Naive thymus-derived CD4-positive, alpha-beta T cell (primary cell): ENCODE measurements around the gene CABP4. TPM values are rescaled to one million over a fixed set of nuclear protein-coding genes. Genes with fewer than 3 reads are reported as not detected.

Source experiments
- ATAC-seq: fragments of 150-1000 bp; cut with Tn5 transposase; 2 replicates; pipeline ENCODE4 v1.10.0; 2021; ENCODE audit warnings: mild to moderate bottlenecking, moderate library complexity
- CTCF ChIA-PET: fragments of 350-600 bp; sonication (Branson Sonifier 250); formaldehyde crosslinking; loops from one replicate; lab custom pipeline; 2021; ENCODE audit warnings: antibody characterized with exemption; lab: Charles Lee
- POLR2A ChIA-PET: fragments of 350-600 bp; sonication (Branson Sonifier 250); formaldehyde crosslinking; loops from one replicate; lab custom pipeline; 2021; ENCODE audit warnings: antibody characterized with exemption, inconsistent platforms; lab: Charles Lee
- DNase-seq, 9 donors: peaks; one replicate each; pipeline versions ENCODE4 v3.0.0 to v3.0.0-alpha.2; 2020 to 2022; ENCODE audit warnings: mixed read lengths in 1 of 9
- H3K27ac ChIP-seq: one replicate; pipeline ENCODE4 v1.7.0; 2013; ENCODE audit warnings: mild to moderate bottlenecking, low read depth, low read length, moderate library complexity
- H3K27me3 ChIP-seq, 2 donors: one replicate each; pipeline ENCODE4 v1.7.0; 2013; ENCODE audit warnings: low read length in 2 of 2, mild to moderate bottlenecking in 2 of 2, moderate library complexity in 2 of 2; ENCODE audit not compliant: control insufficient read depth in 2 of 2, insufficient read depth in 2 of 2
- H3K36me3 ChIP-seq, 3 experiments: 1 replicate in 2 of 3; 2 replicates in 1 of 3; pipeline ENCODE4 v1.7.0; 2013; ENCODE audit warnings: low read length in 3 of 3, mild to moderate bottlenecking in 3 of 3, moderate library complexity in 1 of 3; ENCODE audit not compliant: insufficient read depth in 3 of 3, control insufficient read depth in 2 of 3
- H3K4me1 ChIP-seq, 2 donors: one replicate each; pipeline ENCODE4 v1.7.0; 2013; ENCODE audit warnings: low read length in 2 of 2, mild to moderate bottlenecking in 2 of 2, moderate library complexity in 1 of 2; ENCODE audit not compliant: control insufficient read depth in 2 of 2, insufficient read depth in 2 of 2
- H3K4me3 ChIP-seq: 2 replicates; pipeline ENCODE4 v1.7.0; 2013; ENCODE audit warnings: mild to moderate bottlenecking, low read length
- H3K9me3 ChIP-seq, 3 experiments: 1 replicate in 2 of 3; 2 replicates in 1 of 3; pipeline ENCODE4 v1.7.0; 2013; ENCODE audit warnings: low read length in 3 of 3; ENCODE audit not compliant: control insufficient read depth in 2 of 3
- H3K27ac Mint-ChIP-seq, 9 donors: one replicate each; pipeline ENCODE4 v1.8.0; 2020 to 2022; ENCODE audit warnings: mixed read lengths in 9 of 9, mild to moderate bottlenecking in 8 of 9, moderate library complexity in 5 of 9, inconsistent platforms in 2 of 9
- H3K27me3 Mint-ChIP-seq, 5 donors: one replicate each; pipeline ENCODE4 v1.8.0; 2021 to 2022; ENCODE audit warnings: mixed read lengths in 5 of 5, mild to moderate bottlenecking in 1 of 5
- H3K36me3 Mint-ChIP-seq, 5 donors: one replicate each; pipeline ENCODE4 v1.8.0; 2020 to 2022; ENCODE audit warnings: mixed read lengths in 5 of 5, mild to moderate bottlenecking in 3 of 5, inconsistent platforms in 1 of 5
- H3K4me1 Mint-ChIP-seq, 7 donors: one replicate each; pipeline ENCODE4 v1.8.0; 2020 to 2022; ENCODE audit warnings: mixed read lengths in 7 of 7, mild to moderate bottlenecking in 3 of 7, inconsistent platforms in 1 of 7
- H3K4me3 Mint-ChIP-seq, 10 donors: one replicate each; pipeline ENCODE4 v1.8.0; 2020 to 2022; ENCODE audit warnings: mild to moderate bottlenecking in 10 of 10, mixed read lengths in 10 of 10, moderate library complexity in 6 of 10, inconsistent platforms in 2 of 10
- H3K9me3 Mint-ChIP-seq, 11 donors: one replicate each; pipeline ENCODE4 v1.8.0; 2020 to 2022; ENCODE audit warnings: mixed read lengths in 11 of 11, mild to moderate bottlenecking in 4 of 11, inconsistent platforms in 1 of 11, moderate library complexity in 1 of 11
- intact Hi-C, 2 donors: fragments of 100-400 bp; cut with micrococcal nuclease; formaldehyde crosslinking; loops; one replicate each; pipeline ENCODE4 v1.15.1; 2023
- polyA plus RNA-seq, 2 donors: library from polyadenylated mRNA; unstranded; fragments of 300-500 nt; fragmentation: Illumina TruSeq; gene quantifications; one replicate each; pipeline ENCODE4 v1.2.3, GENCODE V29; 2021
- total RNA-seq, 6 experiments: library from RNA in 5 of 6; stranded (reverse) in 5 of 6; gene quantifications; 1 replicate in 5 of 6; 2 replicates in 1 of 6; pipeline ENCODE4 v1.2.3 and lab custom pipeline; 2021 to 2026

CABP4 gene
- total and polyA plus RNA-seq, 7 experiments from 2014 or later = 1.2 to 17.1 (median 2.9) TPM

DNA sequence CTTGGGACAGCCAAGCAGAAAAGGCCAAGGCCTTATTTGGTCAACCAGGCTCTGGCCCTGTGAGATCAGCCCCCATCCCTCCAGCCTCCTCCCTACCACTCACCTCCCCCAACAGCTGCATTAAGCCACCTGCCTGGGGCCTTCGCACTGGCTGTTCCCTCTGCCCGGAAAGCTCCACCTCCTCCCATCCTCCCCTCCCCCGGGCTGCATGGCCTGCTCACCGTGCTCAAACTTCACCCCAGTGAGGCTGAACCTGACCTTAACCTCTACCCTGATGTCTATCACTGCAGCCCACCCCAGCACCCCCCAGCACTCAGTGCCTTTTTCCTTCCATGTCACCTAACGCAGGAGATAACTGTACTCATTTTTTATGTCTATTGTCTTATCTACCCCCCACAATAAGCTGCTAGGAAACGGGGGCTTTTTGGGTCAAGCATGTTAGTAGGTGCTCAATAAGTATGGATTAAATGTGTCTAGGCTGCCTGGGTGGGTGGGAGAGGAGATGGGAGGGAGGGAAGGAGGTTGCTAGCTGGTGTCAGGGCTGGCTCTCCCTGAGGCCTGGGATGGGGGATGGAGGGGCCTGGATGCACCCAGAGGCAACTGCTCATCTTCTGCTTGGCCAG is 18.6 kb upstream of the CABP4 start:
- no peaks in the 10 kb centered on the region for H3K27me3 Mint-ChIP-seq
- H3K9me3 Mint-ChIP-seq = peaks cover 0 to 1% (median 0%) of the 10 kb centered on the region in 11 donors
- ChIA-PET CTCF (interaction anchor here (0.6 to 5.9 kb wide), 10 partner anchors 11 to 48 kb away, joined by 3 to 37 read pairs (median 5); partner anchors contain the start of genes AIP, PPP1CA, TBC1D10C and TMEM134), POLR2A (interaction anchor here (0.6 to 31.8 kb wide), 19 partner anchors 8 to 196 kb away, joined by 3 to 1530 read pairs (median 9); partner anchors contain the start of genes AIP, CABP4, CARNS1 and GPR152)
- H3K36me3 ChIP-seq = peaks cover 0 to 53% (median 15%) of the 10 kb centered on the region in 3 experiments
- H3K9me3 ChIP-seq = no peaks in the 10 kb centered on the region
- intact Hi-C loops = loop anchor here (1.0 to 2.0 kb wide), 11 partner anchors 8 to 70 kb away; partner anchors contain the start of genes AIP (in 2 of the 2), RPS6KB2 (in 2 of the 2) and TMEM134 (in 2 of the 2)
- ATAC-seq = peak; percentile 33
- peak overlapping the region; percentile 100 for H3K4me3 ChIP-seq
- H3K4me1 Mint-ChIP-seq = peaks cover 44 to 78% (median 55%) of the 10 kb centered on the region in 7 donors
- peak overlapping the region; percentile 85 for H3K27ac ChIP-seq
- H3K27me3 ChIP-seq = no peaks in the 10 kb centered on the region
- H3K27ac Mint-ChIP-seq = peak overlapping the region; percentile 71 to 97 (median 92)
- peaks cover 45 to 74% of the 10 kb centered on the region in 2 donors for H3K4me1 ChIP-seq
- peak overlapping the region; percentile 85 to 99 (median 97) for H3K4me3 Mint-ChIP-seq
- H3K36me3 Mint-ChIP-seq = peaks cover 0 to 46% (median 7%) of the 10 kb centered on the region in 5 donors
- peak in 8 of 9 donors; percentile 29 to 70 (median 55) for DNase-seq

DNA sequence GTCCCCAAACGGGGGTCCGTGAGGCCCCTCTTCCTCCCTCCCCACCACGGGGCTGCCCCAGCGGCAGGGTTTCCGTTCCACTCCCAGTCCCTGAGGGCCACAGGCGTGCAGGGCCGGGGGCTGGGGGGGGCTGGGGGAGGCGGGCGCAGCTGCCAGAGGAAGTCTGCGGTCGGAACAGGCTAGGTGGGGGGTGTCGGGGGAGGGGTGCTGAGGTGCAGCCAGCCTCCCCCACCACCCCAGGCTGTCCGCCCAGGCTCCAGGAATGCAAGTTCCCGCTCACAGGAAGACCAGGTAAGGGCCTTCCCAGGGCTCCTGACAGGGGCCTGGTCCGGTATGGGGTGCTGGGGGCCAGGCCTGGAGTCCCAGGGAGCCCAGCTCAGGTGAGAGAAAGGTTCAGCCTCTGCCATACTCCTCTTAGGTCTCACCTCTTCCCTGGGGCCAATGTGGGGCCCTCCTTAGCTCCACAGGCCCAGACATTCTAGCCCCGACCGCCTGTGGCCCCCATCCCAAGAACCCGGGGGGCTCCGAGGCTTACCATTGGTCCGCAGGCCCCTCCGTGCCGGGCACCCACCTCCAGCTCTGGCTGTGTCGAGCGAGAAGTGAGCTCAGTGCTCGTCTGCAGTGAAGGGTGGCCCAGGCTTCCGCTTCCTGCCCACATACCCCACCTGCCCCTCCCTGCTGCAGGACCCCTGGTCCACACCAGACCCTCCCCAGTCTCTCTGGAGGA is 17.9 kb upstream of the CABP4 start, which contains the start of gene PTPRCAP:
Gene PTPRCAP (minus strand): TSS at position 601 of the 727 bp plus-strand sequence. CDS start 63 bp downstream, at position 538.
- Mint-ChIP-seq H3K9me3 (peaks cover 0 to 1% (median 0%) of the 10 kb centered on the region in 11 donors), H3K27me3 (no peaks in the 10 kb centered on the region), H3K4me1 (peaks cover 43 to 78% (median 53%) of the 10 kb centered on the region in 7 donors), H3K4me3 (peak within 1 kb of the TSS; percentile 85 to 99 (median 97)), H3K36me3 (peaks cover 0 to 44% (median 1%) of the 10 kb centered on the region in 5 donors), H3K27ac (peak within 1 kb of the TSS; percentile 71 to 97 (median 92))
- CTCF ChIA-PET = interaction anchor here (0.6 to 5.9 kb wide), 11 partner anchors 18 to 47 kb away, joined by 3 to 37 read pairs (median 5); partner anchors contain the start of genes AIP, PPP1CA, TBC1D10C and TMEM134
- Histone ChIP-seq H3K36me3 (peaks cover 0 to 47% (median 11%) of the 10 kb centered on the region in 3 experiments), H3K27ac (peak within 1 kb of the TSS; percentile 85), H3K4me1 (peaks cover 45 to 73% of the 10 kb centered on the region in 2 donors), H3K9me3 (no peaks in the 10 kb centered on the region), H3K27me3 (no peaks in the 10 kb centered on the region), H3K4me3 (peak within 1 kb of the TSS; percentile 100)
- ATAC-seq = peak; percentile 74
- peak; percentile 49 to 86 (median 84) for DNase-seq
- intact Hi-C loops = loop anchor here (1.0 to 2.0 kb wide), 11 partner anchors 9 to 69 kb away; partner anchors contain the start of genes AIP (in 2 of the 2), RPS6KB2 (in 2 of the 2) and TMEM134 (in 2 of the 2)
- POLR2A ChIA-PET = interaction anchor here (0.6 to 31.8 kb wide), 21 partner anchors 9 to 197 kb away, joined by 3 to 1530 read pairs (median 7); partner anchors contain the start of genes AIP, CABP4, CARNS1 and GPR152

DNA sequence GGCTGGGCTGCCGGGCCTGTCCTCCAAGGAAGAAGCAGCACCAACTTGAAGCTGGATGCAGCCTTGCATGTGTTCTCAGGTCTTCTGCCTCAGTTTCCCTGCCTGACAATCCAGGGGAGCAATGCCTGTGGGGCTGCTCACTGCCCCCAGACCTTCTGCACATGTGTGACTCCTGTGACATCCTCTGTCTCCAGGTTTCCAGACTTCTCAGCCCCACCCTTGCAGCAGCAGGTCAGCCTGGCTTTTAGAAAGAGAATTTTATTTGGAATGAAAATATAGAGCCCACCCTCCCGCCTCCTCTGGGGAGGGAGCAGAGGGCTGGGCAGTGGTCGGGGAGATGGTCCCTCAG is 17.4 kb upstream of the CABP4 start:
- peaks cover 0 to 1% (median 0%) of the 10 kb centered on the region in 11 donors for H3K9me3 Mint-ChIP-seq
- peak overlapping the region; percentile 85 for H3K27ac ChIP-seq
- H3K4me1 Mint-ChIP-seq = peaks cover 42 to 78% (median 52%) of the 10 kb centered on the region in 7 donors
- peaks cover 45 to 73% of the 10 kb centered on the region in 2 donors for H3K4me1 ChIP-seq
- H3K27me3 ChIP-seq = no peaks in the 10 kb centered on the region
- peak overlapping the region; percentile 100 for H3K4me3 ChIP-seq
- ATAC-seq (no peak), DNase-seq (no peak)
- peaks cover 0 to 41% (median 11%) of the 10 kb centered on the region in 3 experiments for H3K36me3 ChIP-seq
- ChIA-PET CTCF (interaction anchor here (0.7 to 5.9 kb wide), 11 partner anchors 18 to 63 kb away, joined by 3 to 37 read pairs (median 5); partner anchors contain the start of genes AIP, PPP1CA, TBC1D10C and TMEM134), POLR2A (interaction anchor here (1.1 to 31.8 kb wide), 18 partner anchors 9 to 197 kb away, joined by 4 to 1530 read pairs (median 14); partner anchors contain the start of genes AIP, CABP4, CARNS1 and CDK2AP2)
- H3K27ac Mint-ChIP-seq = peak overlapping the region; percentile 71 to 97 (median 92)
- H3K36me3 Mint-ChIP-seq = peaks cover 0 to 43% (median 0%) of the 10 kb centered on the region in 5 donors
- H3K9me3 ChIP-seq = no peaks in the 10 kb centered on the region
- H3K4me3 Mint-ChIP-seq = peak overlapping the region; percentile 85 to 99 (median 97)
- intact Hi-C loops = loop anchor here (1.0 to 2.0 kb wide), 11 partner anchors 9 to 69 kb away; partner anchors contain the start of genes AIP (in 2 of the 2), RPS6KB2 (in 2 of the 2) and TMEM134 (in 2 of the 2)
- no peaks in the 10 kb centered on the region for H3K27me3 Mint-ChIP-seq

DNA sequence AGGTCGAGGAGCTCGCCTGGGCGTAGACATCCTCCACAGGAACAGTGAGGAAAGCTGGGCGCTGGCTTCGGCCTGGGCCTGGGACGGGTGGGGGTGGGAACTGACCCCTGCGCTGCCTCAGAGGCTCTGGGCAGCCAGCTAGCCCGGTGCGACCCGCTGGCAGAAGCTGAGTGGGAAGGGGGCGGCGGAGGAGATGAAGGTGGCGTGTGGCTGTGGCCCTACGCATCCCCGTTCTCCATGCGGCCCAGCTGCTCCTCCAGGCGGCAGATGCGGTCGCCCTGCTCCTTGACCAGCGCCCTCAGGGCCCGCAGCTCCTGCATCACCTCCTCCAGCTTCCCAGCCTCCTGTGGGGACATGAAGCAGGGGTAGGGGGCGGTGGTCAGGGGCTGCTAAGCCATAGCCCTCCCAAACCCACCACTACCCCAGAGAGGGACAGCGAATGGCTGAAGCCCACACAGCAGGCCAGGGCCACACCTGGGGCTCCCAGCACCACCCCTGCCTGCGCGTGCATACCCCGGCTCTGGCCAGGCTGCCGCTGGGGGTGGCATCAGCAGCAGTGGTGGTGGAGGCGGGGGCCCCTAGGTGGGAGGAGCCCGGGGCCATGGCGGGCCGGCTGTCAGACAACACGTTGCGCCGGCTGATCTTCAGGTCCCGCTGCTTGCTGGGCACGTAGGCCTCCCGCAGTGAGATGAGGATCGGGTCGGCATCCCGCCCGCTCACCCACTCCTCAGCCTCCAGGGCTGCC is 16.8 kb upstream of the CABP4 start:
- peaks cover 0 to 36% (median 11%) of the 10 kb centered on the region in 3 experiments for H3K36me3 ChIP-seq
- H3K4me1 Mint-ChIP-seq = peaks cover 40 to 76% (median 53%) of the 10 kb centered on the region in 7 donors
- peak overlapping the region; percentile 100 for H3K4me3 ChIP-seq
- ChIA-PET POLR2A (interaction anchor here (1.0 to 31.8 kb wide), 19 partner anchors 10 to 198 kb away, joined by 3 to 1530 read pairs (median 9); partner anchors contain the start of genes AIP, CABP4, CARNS1 and CDK2AP2), CTCF (interaction anchor here (0.7 to 5.9 kb wide), 13 partner anchors 13 to 63 kb away, joined by 3 to 37 read pairs (median 5); partner anchors contain the start of genes AIP, PPP1CA, TBC1D10C and TMEM134)
- no peaks in the 10 kb centered on the region for H3K27me3 Mint-ChIP-seq
- H3K27ac Mint-ChIP-seq = peak overlapping the region; percentile 90 to 97 (median 95)
- no peaks in the 10 kb centered on the region for H3K27me3 ChIP-seq
- H3K4me3 Mint-ChIP-seq = peak overlapping the region; percentile 85 to 99 (median 97)
- intact Hi-C loops = no loop called here
- no peaks in the 10 kb centered on the region for H3K9me3 ChIP-seq
- peaks cover 0 to 1% (median 0%) of the 10 kb centered on the region in 11 donors for H3K9me3 Mint-ChIP-seq
- peak; percentile 54 to 83 (median 70) for DNase-seq
- H3K4me1 ChIP-seq = peaks cover 43 to 70% of the 10 kb centered on the region in 2 donors
- peaks cover 0 to 43% (median 0%) of the 10 kb centered on the region in 5 donors for H3K36me3 Mint-ChIP-seq
- peak; percentile 63 for ATAC-seq
- peak overlapping the region; percentile 85 for H3K27ac ChIP-seq
